ENCODE measurements around the gene UMODL1.

- no peak for TF ChIP-seq EZH2 (IDR thresholded peaks at IDR 0.05)
- TF ChIP-seq POLR2AphosphoS5 (IDR thresholded peaks at IDR 0.05; ENCODE audit: borderline replicate concordance, low read depth, low read length) = no peak
These were observed 10.8 kb downstream of the UMODL1 start for GRCh38 chr21:42081931-42082381.
